Sigmoid colon (tissue), 7 donors: ENCODE measurements around the gene PCDHGB6. TPM values are rescaled to one million over a fixed set of nuclear protein-coding genes. Genes with fewer than 3 reads are reported as not detected.
"Not testable (repeated sequence)": the region's sequence is repeated elsewhere in the genome, so short reads cannot be mapped to it uniquely, and the experiment has no call there.

Source experiments
- DNase-seq: peaks from one replicate; pipeline ENCODE4 v3.0.0-alpha.2; 2019
- H3K27ac ChIP-seq, 4 donors: fragments of 200-600 bp; sonication (generic); one replicate each; pipeline ENCODE4 v1.5.1; 2016 to 2019; ENCODE audit warnings: mild to moderate bottlenecking in 1 of 4
- H3K27me3 ChIP-seq, 3 donors: fragments of 200-600 bp; sonication (generic); one replicate each; pipeline ENCODE4 v1.5.1; 2019; ENCODE audit warnings: mild to moderate bottlenecking in 1 of 3
- H3K36me3 ChIP-seq, 4 donors: fragments of 200-600 bp; sonication (generic); one replicate each; pipeline ENCODE4 v1.5.1; 2016 to 2019
- H3K4me1 ChIP-seq, 4 donors: fragments of 200-600 bp; sonication (generic); one replicate each; pipeline ENCODE4 v1.5.1; 2017 to 2019
- H3K4me3 ChIP-seq, 4 donors: fragments of 200-600 bp; sonication (generic); one replicate each; pipeline ENCODE4 v1.5.1; 2017 to 2019; ENCODE audit warnings: mild to moderate bottlenecking in 2 of 4, moderate library complexity in 1 of 4
- H3K9me3 ChIP-seq, 4 donors: fragments of 200-600 bp in 3 of 4; sonication (generic) in 3 of 4; one replicate each; pipeline versions ENCODE4 v1.5.1 to v1.6.1; 2013 to 2019
- CTCF ChIP-seq, 4 experiments: fragments of 450-650 bp in 3 of 4; fragments of 200-600 bp in 1 of 4; IDR thresholded peaks; one replicate each; pipeline ENCODE4 v1.5.1; 2016 to 2019; ENCODE audit warnings: antibody characterized with exemption in 4 of 4, mild to moderate bottlenecking in 3 of 4, moderate library complexity in 2 of 4
- EP300 ChIP-seq, 4 donors: sonication (generic); formaldehyde crosslinking; IDR thresholded peaks; one replicate each; pipeline ENCODE4 v1.6.1; 2017; ENCODE audit warnings: antibody characterized with exemption in 4 of 4
- POLR2A ChIP-seq, 2 donors: fragments of 450-650 bp; IDR thresholded peaks; one replicate each; pipeline ENCODE4 v1.6.1; 2016; ENCODE audit warnings: antibody characterized with exemption in 2 of 2, mild to moderate bottlenecking in 2 of 2, moderate library complexity in 2 of 2
- POLR2AphosphoS5 ChIP-seq, 4 donors: sonication (generic); formaldehyde crosslinking; IDR thresholded peaks; one replicate each; pipeline ENCODE4 v1.6.1; 2017; ENCODE audit warnings: antibody characterized with exemption in 4 of 4
- WGBS, 2 donors: extraction: QIAGEN DNeasy Blood & Tissue Kit; methylation state at CpG; one replicate each; pipeline ENCODE4 v1.1.7; 2013; 5-methylcytosine and 5-hydroxymethylcytosine counted together
- intact Hi-C: fragments of 100-400 bp; cut with DNase I; formaldehyde crosslinking; loops from one replicate; pipeline ENCODE4 v1.15.1; 2023
- polyA plus RNA-seq, 3 donors: library from polyadenylated mRNA; stranded (reverse); fragments of 200-250 nt; gene quantifications; one replicate each; pipeline ENCODE4 v1.2.3, GENCODE V29; 2013
- total RNA-seq, 4 donors: library from RNA; depleted of rRNA; stranded (reverse); fragments of >200 nt; gene quantifications; one replicate each; pipeline ENCODE4 v1.1.0, GENCODE V29; 2016
- donor health status: healthy with polysubstance abuse.
- donor health status: Bipolar disorder and iron deficiency.
- donor health status: healthy.

PCDHGB6 gene
- total and polyA plus RNA-seq, 7 donors, result 1.2 to 15.0 (median 11.5) TPM; not detected in 2

- TF ChIP-seq POLR2A (IDR thresholded peaks at IDR 0.05) (no peak), EP300 (IDR thresholded peaks at IDR 0.05) (no peak), CTCF (IDR thresholded peaks at IDR 0.05) (peak in 1 of 4 experiments; percentile 18), POLR2AphosphoS5 (IDR thresholded peaks at IDR 0.05) (no peak)
- H3K36me3 ChIP-seq, result peaks cover 0 to 8% (median 0%) of the 10 kb centered on the region in 4 donors
- intact Hi-C loops, result no loop called here
- peaks cover 51 to 89% (median 68%) of the 10 kb centered on the region in 4 donors for H3K9me3 ChIP-seq
- peak within 1 kb of the TSS in 3 of 4 donors; percentile 13 to 29 (median 22) for H3K4me3 ChIP-seq
- H3K27ac ChIP-seq, result no peak within 1 kb of the TSS
- no peaks in the 10 kb centered on the region for H3K27me3 ChIP-seq
- no peak for DNase-seq
- no peaks in the 10 kb centered on the region for H3K4me1 ChIP-seq
- WGBS, 2 donors, result 16 to 50% methylated on average over 33 of the region's 33 CpGs
Observed at GRCh38 chr5:141430332-141431113, 22.7 kb downstream of the PCDHGB6 start, which contains the start of gene PCDHGA12. TSS of gene PCDHGA12 (plus strand) at chr5:141430507. CDS start at chr5:141430760, 253 bp downstream.

DNA sequence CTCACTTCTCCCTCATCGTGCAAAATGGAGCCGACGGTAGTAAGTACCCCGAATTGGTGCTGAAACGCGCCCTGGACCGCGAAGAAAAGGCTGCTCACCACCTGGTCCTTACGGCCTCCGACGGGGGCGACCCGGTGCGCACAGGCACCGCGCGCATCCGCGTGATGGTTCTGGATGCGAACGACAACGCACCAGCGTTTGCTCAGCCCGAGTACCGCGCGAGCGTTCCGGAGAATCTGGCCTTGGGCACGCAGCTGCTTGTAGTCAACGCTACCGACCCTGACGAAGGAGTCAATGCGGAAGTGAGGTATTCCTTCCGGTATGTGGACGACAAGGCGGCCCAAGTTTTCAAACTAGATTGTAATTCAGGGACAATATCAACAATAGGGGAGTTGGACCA, 23.5 kb downstream of the PCDHGB6 start:
- peaks cover 47 to 84% (median 68%) of the 10 kb centered on the region in 4 donors for H3K9me3 ChIP-seq
- H3K4me3 ChIP-seq, result peak overlapping the region in 3 of 4 donors; percentile 13 to 29 (median 22)
- WGBS, 2 donors, result 19 to 65% methylated on average over 37 of the region's 37 CpGs
- TF ChIP-seq EP300 (IDR thresholded peaks at IDR 0.05) (no peak), POLR2A (IDR thresholded peaks at IDR 0.05) (no peak), POLR2AphosphoS5 (IDR thresholded peaks at IDR 0.05) (no peak), CTCF (IDR thresholded peaks at IDR 0.05) (no peak)
- no peak for DNase-seq
- peaks cover 0 to 11% (median 0%) of the 10 kb centered on the region in 4 donors for H3K36me3 ChIP-seq
- no peaks in the 10 kb centered on the region for H3K27me3 ChIP-seq
- intact Hi-C loops, result no loop called here
- no peaks in the 10 kb centered on the region for H3K4me1 ChIP-seq
- H3K27ac ChIP-seq, result no peak overlapping the region

DNA sequence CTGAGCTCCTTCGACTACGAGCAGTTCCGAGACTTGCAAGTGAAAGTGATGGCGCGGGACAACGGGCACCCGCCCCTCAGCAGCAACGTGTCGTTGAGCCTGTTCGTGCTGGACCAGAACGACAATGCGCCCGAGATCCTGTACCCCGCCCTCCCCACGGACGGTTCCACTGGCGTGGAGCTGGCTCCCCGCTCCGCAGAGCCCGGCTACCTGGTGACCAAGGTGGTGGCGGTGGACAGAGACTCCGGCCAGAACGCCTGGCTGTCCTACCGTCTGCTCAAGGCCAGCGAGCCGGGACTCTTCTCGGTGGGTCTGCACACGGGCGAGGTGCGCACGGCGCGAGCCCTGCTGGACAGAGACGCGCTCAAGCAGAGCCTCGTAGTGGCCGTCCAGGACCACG, 24.5 kb downstream of the PCDHGB6 start:
- H3K36me3 ChIP-seq, H3K27me3 ChIP-seq, H3K4me3 ChIP-seq, intact Hi-C loops, H3K4me1 ChIP-seq, H3K27ac ChIP-seq, DNase-seq: not testable (repeated sequence)
- H3K9me3 ChIP-seq, result peaks cover 41 to 78% (median 61%) of the 10 kb centered on the region in 4 donors
- 40 to 67% methylated on average over 38 of the region's 38 CpGs for WGBS, 2 donors

GRCh38 chr5:141432726-141433125, 24.9 kb downstream of the PCDHGB6 start:
- 33 to 58% methylated on average over 29 of the region's 29 CpGs for WGBS, 2 donors
- H3K4me3 ChIP-seq, H3K4me1 ChIP-seq, intact Hi-C loops, H3K27ac ChIP-seq, DNase-seq, H3K27me3 ChIP-seq, H3K36me3 ChIP-seq: not testable (repeated sequence)
- H3K9me3 ChIP-seq, result peaks cover 37 to 77% (median 58%) of the 10 kb centered on the region in 4 donors

GRCh38 chr5:141434006-141434405, 26.2 kb downstream of the PCDHGB6 start:
- no peaks in the 10 kb centered on the region for H3K4me1 ChIP-seq
- 77 to 81% methylated on average over 2 of the region's 2 CpGs for WGBS, 2 donors
- TF ChIP-seq EP300 (IDR thresholded peaks at IDR 0.05) (no peak), POLR2AphosphoS5 (IDR thresholded peaks at IDR 0.05) (no peak), CTCF (IDR thresholded peaks at IDR 0.05) (no peak), POLR2A (IDR thresholded peaks at IDR 0.05) (no peak)
- H3K9me3 ChIP-seq, result peaks cover 29 to 69% (median 49%) of the 10 kb centered on the region in 4 donors
- H3K27ac ChIP-seq, result no peak overlapping the region
- no peaks in the 10 kb centered on the region for H3K27me3 ChIP-seq
- intact Hi-C loops, result no loop called here
- no peak overlapping the region for H3K4me3 ChIP-seq
- H3K36me3 ChIP-seq, result peaks cover 0 to 7% (median 0%) of the 10 kb centered on the region in 4 donors
- DNase-seq, result no peak
